Neural progenitor cell (in vitro differentiated cells): ENCODE results near the gene YARS2. TPM values are rescaled to one million over a fixed set of nuclear protein-coding genes. Genes with fewer than 3 reads are reported as not detected.

ENCODE experiments used
- DNase-seq: peaks from one replicate; pipeline ENCODE4 v3.0.0-alpha.2; 2016; ENCODE audit warnings: low spot score
- H2AFZ ChIP-seq: fragments of 200-600 bp; sonication (generic); replicated peaks from 2 replicates; pipeline ENCODE4 v1.6.1; 2016; ENCODE audit warnings: antibody characterized with exemption
- H3F3A ChIP-seq: fragments of 200-600 bp; sonication (generic); 2 replicates; pipeline ENCODE4 v1.6.1; 2016; ENCODE audit warnings: antibody characterized with exemption, low read depth
- H3K27ac ChIP-seq: fragments of 200-600 bp; sonication (generic); 2 replicates; pipeline ENCODE4 v1.5.1; 2016; ENCODE audit warnings: mild to moderate bottlenecking
- H3K27me3 ChIP-seq: fragments of 200-600 bp; sonication (generic); 2 replicates; pipeline ENCODE4 v1.6.1; 2016; ENCODE audit warnings: mild to moderate bottlenecking, moderate library complexity
- H3K36me3 ChIP-seq: fragments of 200-600 bp; sonication (generic); 2 replicates; pipeline ENCODE4 v1.5.1; 2016
- H3K4me1 ChIP-seq: fragments of 200-600 bp; sonication (generic); 2 replicates; pipeline ENCODE4 v1.6.1; 2016; ENCODE audit warnings: mixed run types
- H3K4me2 ChIP-seq: fragments of 200-600 bp; sonication (generic); 2 replicates; pipeline ENCODE4 v1.6.1; 2016
- H3K4me3 ChIP-seq: fragments of 200-600 bp; sonication (generic); 2 replicates; pipeline ENCODE4 v1.5.1; 2016
- H3K79me2 ChIP-seq: fragments of 200-600 bp; sonication (generic); 2 replicates; pipeline ENCODE4 v1.6.1; 2016; ENCODE audit warnings: low read depth
- H3K9ac ChIP-seq: fragments of 200-600 bp; sonication (generic); 2 replicates; pipeline ENCODE4 v1.6.1; 2016
- H3K9me3 ChIP-seq: fragments of 200-600 bp; sonication (generic); 2 replicates; pipeline ENCODE4 v1.5.1; 2016; ENCODE audit warnings: low read depth
- H4K20me1 ChIP-seq: fragments of 200-600 bp; sonication (generic); 2 replicates; pipeline ENCODE4 v1.6.1; 2016; ENCODE audit warnings: low read depth
- H3K27ac Mint-ChIP-seq: 3 replicates; pipeline ENCODE4 v1.8.0; 2021; ENCODE audit warnings: mixed read lengths
- H3K27me3 Mint-ChIP-seq: 2 replicates; pipeline ENCODE4 v1.8.0; 2022; ENCODE audit warnings: low read depth, mild to moderate bottlenecking, inconsistent platforms, moderate library complexity, mixed read lengths; ENCODE audit not compliant: insufficient read depth
- H3K36me3 Mint-ChIP-seq: 3 replicates; pipeline ENCODE4 v1.8.0; 2021; ENCODE audit warnings: mixed read lengths
- H3K4me1 Mint-ChIP-seq: 3 replicates; pipeline ENCODE4 v1.8.0; 2021; ENCODE audit warnings: mixed read lengths
- H3K4me3 Mint-ChIP-seq: 3 replicates; pipeline ENCODE4 v1.8.0; 2021; ENCODE audit warnings: mild to moderate bottlenecking, moderate library complexity, mixed read lengths
- H3K9me3 Mint-ChIP-seq: 3 replicates; pipeline ENCODE4 v1.8.0; 2020; ENCODE audit warnings: mixed read lengths
- EZH2 ChIP-seq: fragments of 200-600 bp; sonication (generic); IDR thresholded peaks from 2 replicates; pipeline ENCODE4 v1.6.1; 2017; ENCODE audit warnings: antibody characterized with exemption, mild to moderate bottlenecking, moderate library complexity
- EZH2phosphoT487 ChIP-seq: fragments of 200-600 bp; sonication (generic); IDR thresholded peaks from 2 replicates; pipeline ENCODE4 v1.6.1; 2017; ENCODE audit warnings: antibody characterized with exemption
- small RNA-seq: library from RNA; depleted of rRNA; stranded (forward); fragments of <200 nt; gene quantifications from one replicate; pipeline ENCODE3, GENCODE V24; 2015
- total RNA-seq: library from RNA; depleted of rRNA; stranded (reverse); fragments of >200 nt; gene quantifications from 2 replicates; pipeline ENCODE4 v1.2.3, GENCODE V29; 2015; ENCODE audit warnings: low replicate concordance
- TF ChIP-seq, protein P1 (sequence below): fragments of 200-600 bp; sonication (generic); IDR thresholded peaks from 2 replicates; pipeline ENCODE4 v1.5.1; 2017; ENCODE audit warnings: antibody characterized with exemption, mild to moderate bottlenecking

The YARS2 gene
- total RNA-seq, 1 donor from 2014 or later = 35.3 TPM

- Mint-ChIP-seq H3K4me3 (no peak overlapping the region), H3K9me3 (peaks cover 18% of the 10 kb centered on the region), H3K27ac (no peak overlapping the region), H3K4me1 (peaks cover 2% of the 10 kb centered on the region), H3K27me3 (peaks cover 2% of the 10 kb centered on the region), H3K36me3 (peaks cover 28% of the 10 kb centered on the region)
- H3K9ac ChIP-seq = no peak overlapping the region
- no peak overlapping the region for H3K27ac ChIP-seq
- H3K4me1 ChIP-seq = peaks cover 5% of the 10 kb centered on the region
- no peaks in the 10 kb centered on the region for H3K27me3 ChIP-seq
- no peak for TF ChIP-seq EZH2
- TF ChIP-seq, protein P1, sequence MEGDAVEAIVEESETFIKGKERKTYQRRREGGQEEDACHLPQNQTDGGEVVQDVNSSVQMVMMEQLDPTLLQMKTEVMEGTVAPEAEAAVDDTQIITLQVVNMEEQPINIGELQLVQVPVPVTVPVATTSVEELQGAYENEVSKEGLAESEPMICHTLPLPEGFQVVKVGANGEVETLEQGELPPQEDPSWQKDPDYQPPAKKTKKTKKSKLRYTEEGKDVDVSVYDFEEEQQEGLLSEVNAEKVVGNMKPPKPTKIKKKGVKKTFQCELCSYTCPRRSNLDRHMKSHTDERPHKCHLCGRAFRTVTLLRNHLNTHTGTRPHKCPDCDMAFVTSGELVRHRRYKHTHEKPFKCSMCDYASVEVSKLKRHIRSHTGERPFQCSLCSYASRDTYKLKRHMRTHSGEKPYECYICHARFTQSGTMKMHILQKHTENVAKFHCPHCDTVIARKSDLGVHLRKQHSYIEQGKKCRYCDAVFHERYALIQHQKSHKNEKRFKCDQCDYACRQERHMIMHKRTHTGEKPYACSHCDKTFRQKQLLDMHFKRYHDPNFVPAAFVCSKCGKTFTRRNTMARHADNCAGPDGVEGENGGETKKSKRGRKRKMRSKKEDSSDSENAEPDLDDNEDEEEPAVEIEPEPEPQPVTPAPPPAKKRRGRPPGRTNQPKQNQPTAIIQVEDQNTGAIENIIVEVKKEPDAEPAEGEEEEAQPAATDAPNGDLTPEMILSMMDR = no peak
- no peak for TF ChIP-seq EZH2phosphoT487
- H3K4me2 ChIP-seq = no peak overlapping the region
- peaks cover 7% of the 10 kb centered on the region for H3K36me3 ChIP-seq
- H3F3A ChIP-seq = peaks cover 3% of the 10 kb centered on the region
- no peak overlapping the region for H3K4me3 ChIP-seq
- no peak for DNase-seq
- H3K9me3 ChIP-seq = no peaks in the 10 kb centered on the region
- peaks cover 82% of the 10 kb centered on the region for H3K79me2 ChIP-seq
- no peak overlapping the region for H2AFZ ChIP-seq
- H4K20me1 ChIP-seq = peaks cover 8% of the 10 kb centered on the region
Measured at GRCh38 chr12:32697445-32697844, 58.3 kb downstream of the YARS2 start.

Small RNA genes lying within 50 kb of the gene (small RNA-seq; reads per million reads assigned to genes)
- not detected for gene RF00019

Other genes starting within 250 kb of the YARS2 start
- 109 and 133 TPM in 2 replicates for gene DNM1L, start 76.6 kb downstream of the YARS2 start, total RNA-seq
- gene PKP2, start 140.9 kb upstream of the YARS2 start, total RNA-seq = 10.6 and 11.1 TPM in 2 replicates